WERI-Rb-1 (cell line): ENCODE data around the gene PTGDR2.

Source experiments
- DNase-seq: peaks from one replicate; pipeline ENCODE4 v3.0.0-alpha.2; 2020
- H3K27ac ChIP-seq: fragments of 250-450 bp; sonication (Bioruptor Pico); 2 replicates; pipeline ENCODE4 v1.5.1; 2020; ENCODE audit warnings: mild to moderate bottlenecking, moderate library complexity
- H3K27me3 ChIP-seq: fragments of 250-450 bp; sonication (Bioruptor Pico); 2 replicates; pipeline ENCODE4 v1.5.1; 2021; ENCODE audit warnings: mild to moderate bottlenecking, low read depth, moderate library complexity; ENCODE audit not compliant: insufficient read depth, severe bottlenecking
- H3K36me3 ChIP-seq: fragments of 250-450 bp; sonication (Bioruptor Pico); 2 replicates; pipeline ENCODE4 v1.5.1; 2020; ENCODE audit warnings: mild to moderate bottlenecking, moderate library complexity
- H3K4me3 ChIP-seq: 2 replicates; pipeline ENCODE4 v1.5.1; 2011; ENCODE audit warnings: low read depth, mild to moderate bottlenecking, control low read depth, low read length
- H3K9me3 ChIP-seq: fragments of 250-450 bp; sonication (Bioruptor Pico); 2 replicates; pipeline ENCODE4 v1.5.1; 2021; ENCODE audit warnings: mild to moderate bottlenecking, moderate library complexity; ENCODE audit not compliant: severe bottlenecking
- TF ChIP-seq, protein P1 (sequence below): IDR thresholded peaks from 2 replicates; pipeline ENCODE4 v1.5.1; 2011; ENCODE audit warnings: low read depth, mild to moderate bottlenecking, control low read depth, inconsistent platforms, low read length

Gene PTGDR2

GRCh38 chr11:60841797-60842667 is 13.7 kb downstream of the PTGDR2 start, which contains the start of gene CCDC86:
TSS of gene CCDC86 (plus strand) at chr11:60842113. CDS start at chr11:60842125, 12 bp downstream.
- DNase-seq = peak; percentile 97
- TF ChIP-seq, protein P1, sequence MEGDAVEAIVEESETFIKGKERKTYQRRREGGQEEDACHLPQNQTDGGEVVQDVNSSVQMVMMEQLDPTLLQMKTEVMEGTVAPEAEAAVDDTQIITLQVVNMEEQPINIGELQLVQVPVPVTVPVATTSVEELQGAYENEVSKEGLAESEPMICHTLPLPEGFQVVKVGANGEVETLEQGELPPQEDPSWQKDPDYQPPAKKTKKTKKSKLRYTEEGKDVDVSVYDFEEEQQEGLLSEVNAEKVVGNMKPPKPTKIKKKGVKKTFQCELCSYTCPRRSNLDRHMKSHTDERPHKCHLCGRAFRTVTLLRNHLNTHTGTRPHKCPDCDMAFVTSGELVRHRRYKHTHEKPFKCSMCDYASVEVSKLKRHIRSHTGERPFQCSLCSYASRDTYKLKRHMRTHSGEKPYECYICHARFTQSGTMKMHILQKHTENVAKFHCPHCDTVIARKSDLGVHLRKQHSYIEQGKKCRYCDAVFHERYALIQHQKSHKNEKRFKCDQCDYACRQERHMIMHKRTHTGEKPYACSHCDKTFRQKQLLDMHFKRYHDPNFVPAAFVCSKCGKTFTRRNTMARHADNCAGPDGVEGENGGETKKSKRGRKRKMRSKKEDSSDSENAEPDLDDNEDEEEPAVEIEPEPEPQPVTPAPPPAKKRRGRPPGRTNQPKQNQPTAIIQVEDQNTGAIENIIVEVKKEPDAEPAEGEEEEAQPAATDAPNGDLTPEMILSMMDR = no peak
- no peaks in the 10 kb centered on the region for H3K27me3 ChIP-seq
- H3K27ac ChIP-seq = peak within 1 kb of the TSS; percentile 66
- peak within 1 kb of the TSS; percentile 83 for H3K4me3 ChIP-seq
- H3K9me3 ChIP-seq = no peaks in the 10 kb centered on the region
- peaks cover 8% of the 10 kb centered on the region for H3K36me3 ChIP-seq

GRCh38 chr11:60840470-60841430 is 15.0 kb downstream of the PTGDR2 start:
- Histone ChIP-seq H3K4me3 (no peak overlapping the region), H3K27ac (no peak overlapping the region), H3K9me3 (no peaks in the 10 kb centered on the region), H3K27me3 (no peaks in the 10 kb centered on the region), H3K36me3 (peaks cover 8% of the 10 kb centered on the region)
- DNase-seq = no peak
- TF ChIP-seq, protein P1 = no peak

- Histone ChIP-seq H3K27ac (no peak overlapping the region), H3K4me3 (no peak overlapping the region), H3K36me3 (no peaks in the 10 kb centered on the region), H3K27me3 (no peaks in the 10 kb centered on the region), H3K9me3 (no peaks in the 10 kb centered on the region)
- TF ChIP-seq, protein P1 = no peak
- DNase-seq = no peak
Measured at GRCh38 chr11:60838132-60838531, 17.6 kb downstream of the PTGDR2 start.

DNA sequence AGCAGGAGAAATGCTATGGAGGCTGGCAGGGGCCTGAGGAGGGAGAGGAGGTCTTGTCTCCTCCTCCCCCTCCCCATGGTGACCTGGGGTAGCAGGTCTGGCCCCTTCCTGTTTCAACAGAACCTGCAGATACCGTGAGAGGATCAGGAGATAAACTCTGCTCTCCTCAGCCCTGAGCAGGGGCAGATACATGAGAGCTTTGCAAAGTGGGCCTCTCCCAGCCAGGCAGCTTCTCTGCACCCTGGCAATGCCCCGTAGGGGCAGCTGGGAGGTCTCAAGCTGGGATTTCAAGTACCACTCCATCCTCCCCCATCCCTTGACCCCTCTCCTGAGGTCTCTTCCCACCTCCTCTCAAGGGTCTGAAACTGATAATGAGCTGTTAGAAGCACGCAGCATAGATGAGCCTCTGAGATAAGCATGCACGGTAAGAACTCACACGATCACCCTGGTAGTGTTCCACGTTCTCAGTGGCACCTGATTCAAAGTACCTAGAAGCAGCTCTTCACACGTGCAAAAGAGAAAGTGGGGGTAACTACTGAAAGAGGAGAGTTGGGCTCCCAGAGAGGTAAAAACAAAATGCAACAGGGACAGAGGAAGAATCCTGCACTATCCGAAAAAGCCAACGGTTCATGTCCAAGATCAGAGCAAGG is 18.8 kb downstream of the PTGDR2 start:
- Histone ChIP-seq H3K27ac (no peak overlapping the region), H3K36me3 (no peaks in the 10 kb centered on the region)
- no peak for DNase-seq

GRCh38 chr11:60835534-60835846 is 20.3 kb downstream of the PTGDR2 start:
- H3K27me3 ChIP-seq = no peaks in the 10 kb centered on the region
- TF ChIP-seq, protein P1 = no peak
- no peak for DNase-seq
- no peaks in the 10 kb centered on the region for H3K36me3 ChIP-seq
- H3K9me3 ChIP-seq = no peaks in the 10 kb centered on the region
- no peak overlapping the region for H3K27ac ChIP-seq
- no peak overlapping the region for H3K4me3 ChIP-seq

More for the DNA sequence above, 18.8 kb downstream of the PTGDR2 start:
- Histone ChIP-seq H3K4me3 (no peak overlapping the region), H3K27me3 (no peaks in the 10 kb centered on the region), H3K9me3 (no peaks in the 10 kb centered on the region)
- TF ChIP-seq, protein P1 = no peak
